ACC112 (cell line): ENCODE results near the gene BMS1.
A peak's percentile ranks its signal among the peaks of the same experiment; 100 is the strongest.
"Not testable (repeated sequence)": the region's sequence is repeated elsewhere in the genome, so short reads cannot be mapped to it uniquely, and the experiment has no call there.

Experiments
- H2AFZ ChIP-seq: fragments of 200-600 bp; sonication (generic); one replicate; pipeline ENCODE4 v1.6.0; 2017; ENCODE audit warnings: antibody characterized with exemption, low read length; ENCODE audit not compliant: unreplicated experiment
- H3K27ac ChIP-seq: fragments of 200-600 bp; sonication (generic); 2 replicates; pipeline ENCODE4 v1.5.1; 2014; ENCODE audit warnings: low read depth, mild to moderate bottlenecking, antibody characterized with exemption, low read length, moderate library complexity
- H3K27me3 ChIP-seq: fragments of 200-600 bp; sonication (generic); 2 replicates; pipeline ENCODE4 v1.6.1; 2014; ENCODE audit warnings: mild to moderate bottlenecking, antibody characterized with exemption, low read length, moderate library complexity, mixed read lengths; ENCODE audit not compliant: insufficient read depth
- H3K36me3 ChIP-seq: fragments of 200-600 bp; sonication (generic); 2 replicates; pipeline ENCODE4 v1.6.1; 2016; ENCODE audit warnings: mild to moderate bottlenecking, antibody characterized with exemption, low read length, moderate library complexity, mixed read lengths; ENCODE audit not compliant: insufficient read depth
- H3K4me1 ChIP-seq: fragments of 200-600 bp; sonication (generic); one replicate; pipeline ENCODE4 v1.6.1; 2016; ENCODE audit warnings: low read length, mixed read lengths; ENCODE audit not compliant: insufficient read depth, unreplicated experiment, control insufficient read depth
- H3K4me3 ChIP-seq: fragments of 200-600 bp; sonication (generic); 2 replicates; pipeline ENCODE4 v1.5.1; 2014; ENCODE audit warnings: mild to moderate bottlenecking, low read depth, low read length
- H3K79me2 ChIP-seq: fragments of 200-600 bp; sonication (generic); one replicate; pipeline ENCODE4 v1.6.0; 2016; ENCODE audit warnings: low read length; ENCODE audit not compliant: control insufficient read depth, unreplicated experiment, insufficient read depth

Gene BMS1

DNA sequence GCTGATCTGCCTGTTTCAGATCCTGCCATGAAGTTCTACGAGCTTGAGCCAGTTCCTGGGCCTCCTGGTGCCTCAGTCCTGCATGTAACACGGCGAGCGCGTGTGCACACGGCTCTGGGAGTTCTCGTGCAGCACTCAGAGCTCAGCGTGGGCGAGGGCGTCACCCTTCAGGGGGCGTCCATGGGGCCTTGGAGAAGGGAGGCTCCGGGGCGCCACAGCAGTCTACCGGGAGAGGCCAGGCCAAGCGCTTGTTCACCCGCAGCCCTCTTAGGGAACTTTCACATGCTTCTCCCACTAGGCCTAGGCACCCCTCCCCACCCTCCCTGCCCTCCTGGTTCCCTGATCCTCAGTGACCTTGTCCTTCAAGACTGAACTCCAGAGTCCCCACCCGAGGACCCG lies 83.1 kb downstream of the BMS1 start:
- Histone ChIP-seq H3K27ac (no peak overlapping the region), H3K4me1 (peaks cover 3% of the 10 kb centered on the region), H3K4me3 (no peak overlapping the region), H3K36me3 (no peaks in the 10 kb centered on the region), H2AFZ (no peak overlapping the region), H3K27me3 (peaks cover 48% of the 10 kb centered on the region), H3K79me2 (no peaks in the 10 kb centered on the region)

DNA sequence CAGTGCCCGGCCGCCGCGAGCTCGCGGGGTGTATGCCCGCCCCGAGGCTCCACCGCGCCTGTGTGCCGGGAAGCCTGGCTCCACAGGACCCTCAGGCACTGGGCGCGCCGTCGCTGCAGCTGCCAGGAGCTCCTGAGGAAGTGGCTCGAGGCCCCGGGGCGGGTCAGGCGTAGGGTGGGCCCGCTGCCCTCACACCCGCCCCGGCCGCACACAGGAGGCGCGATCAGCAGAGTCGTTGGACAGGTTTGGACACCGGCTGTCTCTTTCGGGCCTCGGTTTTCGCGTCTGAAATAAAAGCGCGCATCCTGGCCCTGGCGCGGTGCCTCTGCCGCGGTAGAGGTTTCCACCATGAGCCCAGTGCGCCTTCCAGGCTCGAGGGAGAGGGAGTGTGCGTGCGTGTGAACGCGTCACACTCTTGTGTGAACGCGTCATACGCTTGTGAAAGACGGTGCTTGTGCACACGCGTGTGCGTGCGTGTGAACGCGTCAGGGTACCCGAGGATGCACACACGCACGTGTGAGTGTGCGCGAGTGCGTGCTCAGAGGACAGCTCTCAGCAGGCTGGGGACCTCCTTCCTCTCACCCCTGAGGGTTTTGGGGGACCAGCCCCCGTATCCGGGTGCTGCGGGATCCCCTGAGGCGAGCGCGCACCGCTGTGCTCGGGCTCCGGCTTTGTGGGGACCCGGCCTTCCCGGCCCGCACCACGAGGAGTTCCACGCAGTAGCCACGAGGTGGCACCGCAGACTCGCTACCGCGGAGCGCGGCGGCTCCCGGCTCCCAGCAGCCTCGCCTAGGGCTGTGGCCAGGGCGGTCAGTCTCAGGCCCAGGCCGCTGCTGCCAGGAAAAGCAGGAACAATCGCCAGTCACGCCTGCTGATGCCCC lies 83.8 kb downstream of the BMS1 start:
- H3K36me3 ChIP-seq, result no peaks in the 10 kb centered on the region
- peaks cover 41% of the 10 kb centered on the region for H3K27me3 ChIP-seq
- H3K4me3 ChIP-seq, result peak overlapping the region; percentile 65
- H3K27ac ChIP-seq, result no peak overlapping the region
- peak overlapping the region; percentile 50 for H2AFZ ChIP-seq
- peaks cover 3% of the 10 kb centered on the region for H3K4me1 ChIP-seq
- no peaks in the 10 kb centered on the region for H3K79me2 ChIP-seq

DNA sequence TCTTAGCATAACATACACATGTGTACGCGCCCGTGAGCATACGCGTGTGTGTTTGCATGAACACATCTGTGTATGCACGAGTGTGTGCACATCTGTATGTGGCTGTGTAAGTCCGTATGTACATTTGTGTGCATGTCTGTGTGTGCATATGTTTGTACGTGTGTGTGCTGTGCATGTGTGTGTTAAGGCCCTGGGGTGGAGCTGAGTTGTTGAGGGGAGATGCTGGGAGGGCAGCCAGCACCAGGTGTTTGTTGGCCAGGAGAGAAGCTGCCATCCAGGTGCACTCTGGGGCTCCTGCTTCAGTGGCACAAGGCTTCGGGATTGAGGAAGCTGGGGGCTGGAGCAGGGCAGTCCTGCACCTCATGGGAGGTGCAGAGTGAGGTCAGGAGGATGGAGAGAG lies 85.0 kb downstream of the BMS1 start:
- H3K79me2 ChIP-seq, result no peaks in the 10 kb centered on the region
- peaks cover 3% of the 10 kb centered on the region for H3K4me1 ChIP-seq
- H3K4me3 ChIP-seq, result no peak overlapping the region
- no peak overlapping the region for H3K27ac ChIP-seq
- no peak overlapping the region for H2AFZ ChIP-seq
- H3K36me3 ChIP-seq, result no peaks in the 10 kb centered on the region
- peaks cover 34% of the 10 kb centered on the region for H3K27me3 ChIP-seq

- Histone ChIP-seq H3K79me2 (no peaks in the 10 kb centered on the region), H3K36me3 (no peaks in the 10 kb centered on the region), H3K27me3 (peaks cover 28% of the 10 kb centered on the region), H3K27ac (no peak overlapping the region), H3K4me1 (peaks cover 3% of the 10 kb centered on the region), H2AFZ (no peak overlapping the region), H3K4me3 (no peak overlapping the region)
Observed at GRCh38 chr10:42868530-42868929, 85.9 kb downstream of the BMS1 start.

GRCh38 chr10:42869977-42870350 lies 87.4 kb downstream of the BMS1 start:
- no peak overlapping the region for H2AFZ ChIP-seq
- no peaks in the 10 kb centered on the region for H3K36me3 ChIP-seq
- no peaks in the 10 kb centered on the region for H3K79me2 ChIP-seq
- H3K4me3 ChIP-seq, result no peak overlapping the region
- H3K27me3 ChIP-seq, result peaks cover 16% of the 10 kb centered on the region; the same call in 1 of the 2 replicates
- H3K27ac ChIP-seq, result no peak overlapping the region
- H3K4me1 ChIP-seq, result peaks cover 3% of the 10 kb centered on the region

DNA sequence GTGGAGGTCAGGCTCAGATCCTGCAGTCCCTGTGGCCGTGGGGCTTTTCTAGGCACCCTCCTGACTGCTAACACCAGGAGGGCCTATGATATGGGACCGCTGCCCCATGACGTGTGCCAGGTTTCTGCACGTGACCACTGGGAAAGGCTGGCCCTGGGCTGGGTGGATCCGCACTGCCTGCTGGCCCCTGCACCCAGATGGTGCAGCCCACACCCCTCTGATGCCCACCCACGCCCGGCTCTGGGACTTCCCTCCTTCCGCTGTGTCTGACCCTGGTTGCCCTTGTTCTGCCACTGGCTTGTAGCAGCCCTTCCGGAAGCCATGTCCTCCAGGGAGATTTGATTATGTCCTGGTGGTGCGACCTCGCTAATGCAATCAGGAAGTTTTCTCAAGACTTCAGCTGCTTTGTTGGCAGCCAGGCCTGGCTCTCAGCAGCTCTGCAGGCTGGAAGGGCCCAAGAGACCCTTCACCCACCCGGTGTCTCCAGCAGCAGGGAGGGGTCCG lies 88.6 kb downstream of the BMS1 start:
- not testable (repeated sequence) for H3K27ac ChIP-seq, H3K4me3 ChIP-seq, H3K36me3 ChIP-seq, H3K27me3 ChIP-seq, H3K79me2 ChIP-seq, H3K4me1 ChIP-seq, H2AFZ ChIP-seq

GRCh38 chr10:42871823-42872222 lies 89.2 kb downstream of the BMS1 start:
- Histone ChIP-seq H3K36me3 (no peaks in the 10 kb centered on the region), H3K4me1 (no peaks in the 10 kb centered on the region), H3K27me3 (no peaks in the 10 kb centered on the region), H2AFZ (no peak overlapping the region), H3K79me2 (no peaks in the 10 kb centered on the region), H3K4me3 (no peak overlapping the region), H3K27ac (no peak overlapping the region)

DNA sequence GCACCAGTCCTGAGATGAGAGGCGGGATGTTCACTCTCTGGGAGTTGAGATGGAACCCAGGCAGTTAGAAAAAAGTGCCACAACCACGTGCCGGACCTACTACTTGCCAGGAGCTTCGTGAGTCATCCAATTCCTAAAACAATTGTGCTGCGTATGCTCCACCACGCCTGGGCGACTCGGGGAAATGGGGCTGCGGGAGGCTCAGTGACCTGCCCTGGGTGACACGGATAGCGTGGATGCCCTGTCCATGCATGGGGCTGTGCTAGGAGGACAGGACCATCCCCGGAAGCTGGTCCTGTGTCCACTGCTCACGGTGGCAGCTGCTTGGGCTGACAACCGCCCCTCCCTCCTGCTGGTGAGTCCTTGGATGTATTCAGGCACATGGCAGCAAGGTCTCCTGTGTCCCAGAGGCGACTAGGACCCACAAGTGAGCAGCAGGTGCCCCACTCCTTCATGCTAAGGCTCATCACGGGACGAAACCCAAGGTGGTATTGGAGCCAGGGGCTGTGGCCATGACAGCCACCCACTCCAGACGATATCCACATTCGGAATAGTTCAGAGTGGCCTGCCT lies 90.4 kb downstream of the BMS1 start:
- Histone ChIP-seq H3K27me3 (no peaks in the 10 kb centered on the region), H2AFZ (no peak overlapping the region), H3K36me3 (no peaks in the 10 kb centered on the region), H3K4me3 (no peak overlapping the region), H3K79me2 (no peaks in the 10 kb centered on the region), H3K27ac (no peak overlapping the region), H3K4me1 (no peaks in the 10 kb centered on the region)

GRCh38 chr10:42874713-42875387 lies 92.3 kb downstream of the BMS1 start:
- Histone ChIP-seq H2AFZ (no peak overlapping the region), H3K36me3 (no peaks in the 10 kb centered on the region), H3K27ac (no peak overlapping the region), H3K79me2 (no peaks in the 10 kb centered on the region), H3K4me1 (no peaks in the 10 kb centered on the region), H3K4me3 (no peak overlapping the region), H3K27me3 (no peaks in the 10 kb centered on the region)

GRCh38 chr10:42875388-42875755 lies 92.8 kb downstream of the BMS1 start:
- H3K4me3 ChIP-seq, result no peak overlapping the region
- no peaks in the 10 kb centered on the region for H3K79me2 ChIP-seq
- H3K27me3 ChIP-seq, result no peaks in the 10 kb centered on the region
- H2AFZ ChIP-seq, result no peak overlapping the region
- no peaks in the 10 kb centered on the region for H3K36me3 ChIP-seq
- H3K27ac ChIP-seq, result no peak overlapping the region
- H3K4me1 ChIP-seq, result no peaks in the 10 kb centered on the region
